GM12892 (cell line): ENCODE measurements around the gene LRRC47.

Experiments
- POLR2A ChIP-seq: IDR thresholded peaks from 2 replicates; pipeline ENCODE4 v1.6.1; 2011; ENCODE audit warnings: low read depth, low read length, control low read depth
- POLR2AphosphoS5 ChIP-seq: IDR thresholded peaks from 2 replicates; pipeline ENCODE4 v1.6.1; 2011; ENCODE audit warnings: low read depth, low read length, control low read depth
- TAF1 ChIP-seq: IDR thresholded peaks from 2 replicates; pipeline ENCODE4 v1.6.1; 2011; ENCODE audit warnings: low read depth, mild to moderate bottlenecking, control low read depth, low read length, borderline replicate concordance

GRCh38 chr1:3809680-3810079 lies 13.4 kb upstream of the LRRC47 start:
- TF ChIP-seq POLR2AphosphoS5 (no peak), POLR2A (no peak), TAF1 (no peak)
